ENCODE measurements around the gene TSG101. TPM values are rescaled to one million over a fixed set of nuclear protein-coding genes. Genes with fewer than 3 reads are reported as not detected.

TSG101 gene
- total RNA-seq, 1 experiment from 2014 or later: 79.1 TPM

- in situ Hi-C loops (cut with HindIII; ENCODE audit: low pct_unique_long_range_greater_than_20kb, low sequenced_read_pairs) (no loop called here), intact Hi-C loops (cut with micrococcal nuclease; ENCODE audit: unreplicated experiment) (no loop called here)
- TF ChIP-seq REST (IDR thresholded peaks at IDR 0.05; ENCODE audit: insufficient read depth in 1 of 2, low read depth in 2 of 2, low read length in 1 of 2) (0 out of 4 replicates have a peak, but pooled peaks of 1 of the 2 experiments have one; percentile 18), CTCF (IDR thresholded peaks at IDR 0.05) (no peak)
- Histone ChIP-seq H3K27ac (ENCODE audit: low read length) (no peak overlapping the region), H3K4me1 (ENCODE audit: control insufficient read depth, insufficient read depth, low read length) (peaks cover 5% of the 10 kb centered on the region; the same call in 1 of the 2 replicates), H3K27me3 (ENCODE audit: control insufficient read depth, insufficient read depth, low read length) (no peaks in the 10 kb centered on the region), H3K9me3 (ENCODE audit: control insufficient read depth, insufficient read depth, low read depth, low read length) (no peaks in the 10 kb centered on the region), H3K36me3 (ENCODE audit: control insufficient read depth, insufficient read depth, low read length) (no peaks in the 10 kb centered on the region), H3K4me3 (ENCODE audit: low read depth in 2 of 2, low read length in 2 of 2) (no peak overlapping the region)
- BruUV-seq (replicated peaks): no TSS peak
- ATAC-seq (peak; percentile 85), DNase-seq (ENCODE audit: low read depth, low spot score) (no peak)
- POLR2A ChIA-PET: no interaction called here
- CTCF ChIA-PET: interaction anchor here (0.6 kb wide), 1 partner anchor 175 kb away, joined by 4 read pairs; no protein-coding TSS in a partner anchor
Observed at GRCh38 chr11:18457450-18457849, 69.3 kb downstream of the TSG101 start.

GRCh38 chr11:18455686-18456372 lies 70.9 kb downstream of the TSG101 start, which contains the start of gene LDHAL6A:
Gene LDHAL6A (plus strand): TSS chr11:18455856. CDS start chr11:18456681, 825 bp downstream.
- BruUV-seq (replicated peaks): no TSS peak
- CTCF ChIA-PET: no interaction called here
- Histone ChIP-seq H3K4me1 (ENCODE audit: control insufficient read depth, insufficient read depth, low read length) (peaks cover 5% of the 10 kb centered on the region; the same call in 1 of the 2 replicates), H3K27ac (ENCODE audit: low read length) (no peak within 1 kb of the TSS), H3K9me3 (ENCODE audit: control insufficient read depth, insufficient read depth, low read depth, low read length) (no peaks in the 10 kb centered on the region), H3K27me3 (ENCODE audit: control insufficient read depth, insufficient read depth, low read length) (no peaks in the 10 kb centered on the region), H3K36me3 (ENCODE audit: control insufficient read depth, insufficient read depth, low read length) (no peaks in the 10 kb centered on the region), H3K4me3 (ENCODE audit: low read depth in 2 of 2, low read length in 2 of 2) (no peak within 1 kb of the TSS)
- POLR2A ChIA-PET: no interaction called here
- TF ChIP-seq REST (IDR thresholded peaks at IDR 0.05; ENCODE audit: insufficient read depth in 1 of 2, low read depth in 2 of 2, low read length in 1 of 2) (no peak), POLR2AphosphoS5 (IDR thresholded peaks at IDR 0.05; ENCODE audit: low read depth, low read length) (no peak), CTCF (IDR thresholded peaks at IDR 0.05) (no peak), SIN3A (IDR thresholded peaks at IDR 0.05; ENCODE audit: borderline replicate concordance, insufficient read depth, low read depth, low read length) (no peak), TCF7L2 (IDR thresholded peaks at IDR 0.05; ENCODE audit: low read depth, low read length) (no peak)
- in situ Hi-C loops (cut with HindIII; ENCODE audit: low pct_unique_long_range_greater_than_20kb, low sequenced_read_pairs): no loop called here
- ATAC-seq (no peak), DNase-seq (ENCODE audit: low read depth, low spot score) (no peak)
- intact Hi-C loops (cut with micrococcal nuclease; ENCODE audit: unreplicated experiment): no loop called here

Data from Panc1 (cell line).